SK-N-SH (cell line): ENCODE measurements around the gene FRMD4B. TPM values are rescaled to one million over a fixed set of nuclear protein-coding genes. Genes with fewer than 3 reads are reported as not detected.
"Not testable (repeated sequence)": the region's sequence is repeated elsewhere in the genome, so short reads cannot be mapped to it uniquely, and the experiment has no call there.

Experiments used
- CTCF ChIA-PET: fragments of 300-600, 350-600 bp; formaldehyde crosslinking; extraction: SDS; loops from one replicate; lab custom pipeline; 2021; lab: Yijun Ruan, JAX
- POLR2A ChIA-PET: fragments of 350-600 bp; sonication (Branson Sonifier 250); formaldehyde crosslinking; extraction: SDS; loops from one replicate; lab custom pipeline; 2020; ENCODE audit warnings: antibody characterized with exemption, inconsistent platforms; lab: Yijun Ruan, JAX
- DNase-seq: peaks from one replicate; pipeline ENCODE4 v3.0.0; 2012
- H2AFZ ChIP-seq: fragments of 200-600 bp; sonication (generic); 2 replicates; pipeline ENCODE4 v1.8.1; 2016; ENCODE audit warnings: antibody characterized with exemption, mild to moderate bottlenecking, low read depth
- H3F3A ChIP-seq: fragments of 200-600 bp; sonication (generic); replicated peaks from 2 replicates; pipeline ENCODE3; 2016; ENCODE audit warnings: antibody characterized with exemption, mild to moderate bottlenecking; ENCODE audit not compliant: insufficient read depth
- H3K27ac ChIP-seq, 2 experiments: fragments of 200-500 bp in 1 of 2; fragments of 200-600 bp in 1 of 2; sonication (Bioruptor generic) in 1 of 2; sonication (generic), shearing (Covaris generic) in 1 of 2; 2 replicates each; pipeline versions ENCODE4 v1.5.1 to v1.6.1; 2014 to 2016; ENCODE audit warnings: low read depth in 2 of 2, inconsistent platforms in 1 of 2, low read length in 1 of 2, mild to moderate bottlenecking in 1 of 2, mixed read lengths in 1 of 2
- H3K27me3 ChIP-seq: fragments of 200-600 bp; sonication (generic), shearing (Covaris generic); 2 replicates; pipeline ENCODE4 v1.6.1; 2016; ENCODE audit warnings: mixed run types; ENCODE audit not compliant: insufficient read depth
- H3K36me3 ChIP-seq, 2 experiments: fragments of 200-500 bp in 1 of 2; fragments of 200-600 bp in 1 of 2; sonication (Bioruptor generic) in 1 of 2; sonication (generic) in 1 of 2; replicated peaks in 1 of 2; 2 replicates each; pipeline versions ENCODE3 to v1.5.1; 2014 to 2016; ENCODE audit warnings: low read length in 1 of 2, mild to moderate bottlenecking in 1 of 2; ENCODE audit not compliant: insufficient read depth in 2 of 2, control insufficient read depth in 1 of 2
- H3K4me1 ChIP-seq, 2 experiments: fragments of 200-500 bp in 1 of 2; fragments of 200-600 bp in 1 of 2; sonication (Bioruptor generic) in 1 of 2; sonication (generic), shearing (Covaris generic) in 1 of 2; 2 replicates each; pipeline versions ENCODE4 v1.5.1 to v1.6.1; 2014 to 2016; ENCODE audit warnings: low read depth in 1 of 2, low read length in 1 of 2, mixed run types in 1 of 2; ENCODE audit not compliant: insufficient read depth in 2 of 2, control insufficient read depth in 1 of 2
- H3K4me2 ChIP-seq: fragments of 200-600 bp; sonication (generic), shearing (Covaris generic); 2 replicates; pipeline ENCODE4 v1.6.1; 2017; ENCODE audit warnings: mixed run types
- H3K4me3 ChIP-seq, 2 experiments: fragments of 200-500 bp in 1 of 2; fragments of 200-600 bp in 1 of 2; sonication (Bioruptor generic) in 1 of 2; sonication (generic), shearing (Covaris generic) in 1 of 2; 2 replicates each; pipeline versions ENCODE4 v1.5.1 to v1.8.1; 2014 to 2016; ENCODE audit warnings: low read depth in 2 of 2, inconsistent platforms in 1 of 2, low read length in 1 of 2, mild to moderate bottlenecking in 1 of 2, mixed read lengths in 1 of 2, moderate library complexity in 1 of 2
- H3K79me2 ChIP-seq: fragments of 200-600 bp; sonication (generic); 2 replicates; pipeline ENCODE4 v1.8.1; 2017; ENCODE audit warnings: mild to moderate bottlenecking; ENCODE audit not compliant: insufficient read depth
- H3K9ac ChIP-seq: fragments of 200-600 bp; sonication (generic); 2 replicates; pipeline ENCODE4 v1.6.1; 2017; ENCODE audit warnings: mixed run types
- H3K9me2 ChIP-seq: fragments of 200-600 bp; sonication (generic); 2 replicates; pipeline ENCODE4 v1.6.1; 2017; ENCODE audit warnings: mixed run types
- H3K9me3 ChIP-seq: fragments of 200-600 bp; sonication (generic); 2 replicates; pipeline ENCODE4 v1.6.1; 2017; ENCODE audit warnings: mixed run types, mild to moderate bottlenecking, moderate library complexity
- H4K20me1 ChIP-seq: fragments of 200-600 bp; sonication (generic); 2 replicates; pipeline ENCODE4 v1.6.1; 2017; ENCODE audit warnings: mild to moderate bottlenecking, mixed run types; ENCODE audit not compliant: insufficient read depth
- JUND ChIP-seq: IDR thresholded peaks from 2 replicates; pipeline ENCODE4 v1.4.0; 2012
- SIN3A ChIP-seq: IDR thresholded peaks from 2 replicates; pipeline ENCODE4 v1.6.1; 2012; ENCODE audit warnings: low read depth, mild to moderate bottlenecking, low read length, moderate library complexity, borderline replicate concordance
- WGBS: methylation state at CpG from one replicate; pipeline ENCODE4 v1.1.6; 2017; ENCODE audit warnings: low lambda C conversion rate; 5-methylcytosine and 5-hydroxymethylcytosine counted together
- polyA plus RNA-seq, 3 experiments: library from polyadenylated mRNA; depleted of rRNA; stranded (reverse); fragments of >200 nt; gene quantifications; 2 replicates each; pipeline ENCODE4 v1.2.3, GENCODE V29; 2012
- TF ChIP-seq, protein P1 (sequence below): fragments of 150-350 bp; IDR thresholded peaks from 2 replicates; pipeline ENCODE4 v1.6.1; 2016; ENCODE audit warnings: mild to moderate bottlenecking, low read depth, low read length

Gene FRMD4B
- polyA plus RNA-seq, 1 of the 3 experiments (the other 2 are of a cell fraction): 0.53 TPM

DNA sequence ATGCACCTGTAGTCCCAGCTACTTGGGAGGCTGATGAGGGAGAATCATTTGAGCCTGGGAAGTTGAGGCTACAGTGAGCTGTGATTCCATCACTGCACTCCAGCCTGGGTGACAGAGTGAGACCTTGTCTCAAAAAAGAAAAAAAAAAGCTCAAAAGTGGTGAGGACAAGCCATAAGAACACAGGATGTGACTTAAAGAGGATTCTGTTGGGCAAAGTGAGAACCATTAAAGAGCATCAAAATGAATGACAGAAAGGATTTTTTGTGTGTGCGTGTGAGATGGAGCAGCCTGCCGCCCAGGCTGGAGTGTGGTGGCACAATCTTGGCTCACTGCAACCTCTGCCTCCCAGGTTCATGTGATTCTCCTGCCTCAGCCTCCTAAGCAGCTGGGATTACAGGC lies 119.8 kb downstream of the FRMD4B start:
- H3K27ac ChIP-seq, CTCF ChIA-PET, H3K36me3 ChIP-seq, H3K27me3 ChIP-seq, H4K20me1 ChIP-seq, H3K4me3 ChIP-seq, POLR2A ChIA-PET, H3K79me2 ChIP-seq, H3K4me2 ChIP-seq, H3K9me3 ChIP-seq, H3F3A ChIP-seq, DNase-seq, H3K4me1 ChIP-seq, H3K9ac ChIP-seq, H3K9me2 ChIP-seq, H2AFZ ChIP-seq: not testable (repeated sequence)
- 100% methylated on average over 2 of the region's 2 CpGs for WGBS

DNA sequence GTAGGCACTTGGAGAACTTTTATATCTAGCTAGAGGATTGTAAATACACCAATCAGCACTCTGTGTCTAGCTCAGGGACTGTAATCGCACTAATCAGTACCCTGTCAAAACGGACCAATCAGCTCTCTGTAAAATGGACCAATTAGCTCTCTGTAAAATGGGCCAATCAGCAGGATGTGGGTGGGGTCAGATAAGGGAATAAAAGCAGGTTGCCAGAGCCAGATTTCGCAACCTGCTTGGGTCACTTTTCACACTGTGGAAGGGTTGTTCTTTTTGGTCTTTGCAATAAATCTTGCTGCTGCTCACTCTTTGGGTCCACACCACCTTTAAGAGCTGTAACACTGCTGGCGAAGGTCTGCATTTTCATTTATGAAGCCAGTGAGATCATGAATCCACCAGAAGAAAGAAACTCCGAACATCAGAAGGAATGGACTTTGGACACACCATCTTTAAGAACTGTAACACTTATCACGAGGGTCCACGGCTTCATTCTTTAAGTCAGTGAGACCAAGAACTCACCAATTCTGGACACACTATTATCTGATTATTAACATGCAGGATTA lies 125.0 kb downstream of the FRMD4B start:
- H3K4me2 ChIP-seq, DNase-seq, H3K4me3 ChIP-seq, H4K20me1 ChIP-seq, H3K36me3 ChIP-seq, H3F3A ChIP-seq, H3K9me2 ChIP-seq, H3K27me3 ChIP-seq, H3K9me3 ChIP-seq, H3K9ac ChIP-seq, H3K27ac ChIP-seq, POLR2A ChIA-PET, H3K4me1 ChIP-seq, H2AFZ ChIP-seq, H3K79me2 ChIP-seq: not testable (repeated sequence)
- CTCF ChIA-PET: interaction anchor here (1.3 kb wide), 1 partner anchor 10 kb away, joined by 4 read pairs; no protein-coding TSS in a partner anchor
- WGBS: 71% methylated on average over 7 of the region's 7 CpGs

DNA sequence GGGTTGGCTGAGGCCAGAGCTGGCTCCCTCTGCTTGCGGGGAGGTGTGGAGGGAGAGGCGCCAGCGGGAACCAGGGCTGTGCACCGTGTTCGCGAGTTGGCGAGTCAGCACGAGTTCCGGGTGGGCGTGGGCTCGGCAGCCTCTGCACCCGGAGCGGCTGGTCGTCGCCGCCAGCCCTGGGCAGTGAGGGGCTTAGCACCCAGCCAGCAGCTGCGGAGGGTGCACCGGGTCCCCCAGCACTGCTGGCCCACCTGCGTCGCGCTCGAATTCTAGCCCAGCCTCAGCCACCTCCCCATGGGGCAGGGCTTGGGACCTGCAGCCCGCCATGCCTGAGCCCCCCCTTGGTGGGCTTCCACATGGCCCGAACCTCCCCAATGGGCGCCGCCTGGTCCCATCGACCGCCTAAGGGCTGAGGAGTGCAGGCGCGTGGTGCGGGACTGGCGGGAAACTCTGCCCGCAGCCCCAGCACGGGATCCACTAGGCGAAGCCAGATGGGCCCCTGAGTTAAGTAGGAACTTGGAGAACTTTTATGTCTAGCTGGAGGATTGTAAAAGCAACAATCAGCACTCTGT lies 125.6 kb downstream of the FRMD4B start:
- ChIA-PET CTCF (interaction anchor here (1.3 kb wide), 1 partner anchor 9 kb away, joined by 4 read pairs; no protein-coding TSS in a partner anchor), POLR2A (no interaction called here)
- no peaks in the 10 kb centered on the region for H3K79me2 ChIP-seq
- no peaks in the 10 kb centered on the region; the same call in 1 of the 2 replicates for H3K27me3 ChIP-seq
- no peaks in the 10 kb centered on the region for H3F3A ChIP-seq
- no peak overlapping the region for H3K9ac ChIP-seq
- 85% methylated on average over 15 of the region's 35 CpGs for WGBS
- no peak overlapping the region for H3K4me2 ChIP-seq
- H3K36me3 ChIP-seq: no peaks in the 10 kb centered on the region
- no peaks in the 10 kb centered on the region for H3K9me3 ChIP-seq
- no peaks in the 10 kb centered on the region for H3K9me2 ChIP-seq
- H2AFZ ChIP-seq: no peak overlapping the region
- H3K27ac ChIP-seq: no peak overlapping the region
- H4K20me1 ChIP-seq: no peaks in the 10 kb centered on the region
- TF ChIP-seq JUND (no peak), SIN3A (no peak)
- TF ChIP-seq, protein P1, sequence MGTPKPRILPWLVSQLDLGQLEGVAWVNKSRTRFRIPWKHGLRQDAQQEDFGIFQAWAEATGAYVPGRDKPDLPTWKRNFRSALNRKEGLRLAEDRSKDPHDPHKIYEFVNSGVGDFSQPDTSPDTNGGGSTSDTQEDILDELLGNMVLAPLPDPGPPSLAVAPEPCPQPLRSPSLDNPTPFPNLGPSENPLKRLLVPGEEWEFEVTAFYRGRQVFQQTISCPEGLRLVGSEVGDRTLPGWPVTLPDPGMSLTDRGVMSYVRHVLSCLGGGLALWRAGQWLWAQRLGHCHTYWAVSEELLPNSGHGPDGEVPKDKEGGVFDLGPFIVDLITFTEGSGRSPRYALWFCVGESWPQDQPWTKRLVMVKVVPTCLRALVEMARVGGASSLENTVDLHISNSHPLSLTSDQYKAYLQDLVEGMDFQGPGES: no peak
- DNase-seq: no peak
- peaks cover 0 to 5% of the 10 kb centered on the region in 2 experiments; a peak in 1 of 4 replicates for H3K4me1 ChIP-seq
- H3K4me3 ChIP-seq: no peak overlapping the region
